Osteocyte (in vitro differentiated cells): ENCODE measurements around the gene ZCCHC24. TPM values are rescaled to one million over a fixed set of nuclear protein-coding genes. Genes with fewer than 3 reads are reported as not detected.
A peak's percentile ranks its signal among the peaks of the same experiment; 100 is the strongest.

Experiments used
- DNase-seq: peaks from one replicate; pipeline ENCODE4 v3.0.0; 2021; ENCODE audit warnings: mixed read lengths; ENCODE audit not compliant: unreplicated experiment; ENCODE audit errors: extremely low spot score
- H3K27ac Mint-ChIP-seq: one replicate; pipeline ENCODE4 v1.8.0; 2021; ENCODE audit warnings: mild to moderate bottlenecking, mixed read lengths; ENCODE audit not compliant: unreplicated experiment
- H3K27me3 Mint-ChIP-seq: one replicate; pipeline ENCODE4 v1.8.0; 2021; ENCODE audit warnings: mixed read lengths; ENCODE audit not compliant: unreplicated experiment
- H3K36me3 Mint-ChIP-seq: one replicate; pipeline ENCODE4 v1.8.0; 2021; ENCODE audit warnings: mixed read lengths; ENCODE audit not compliant: unreplicated experiment
- H3K4me1 Mint-ChIP-seq: one replicate; pipeline ENCODE4 v1.8.0; 2021; ENCODE audit warnings: mixed read lengths; ENCODE audit not compliant: unreplicated experiment
- H3K4me3 Mint-ChIP-seq: one replicate; pipeline ENCODE4 v1.8.0; 2021; ENCODE audit warnings: mild to moderate bottlenecking, moderate library complexity, mixed read lengths; ENCODE audit not compliant: unreplicated experiment
- H3K9me3 Mint-ChIP-seq: one replicate; pipeline ENCODE4 v1.8.0; 2021; ENCODE audit warnings: mixed read lengths; ENCODE audit not compliant: unreplicated experiment
- CTCF ChIP-seq: fragments of 200-600 bp; sonication (generic); IDR thresholded peaks from 2 replicates; pipeline ENCODE4 v1.5.0; 2021; ENCODE audit warnings: antibody characterized with exemption, mild to moderate bottlenecking, moderate library complexity
- total RNA-seq: library from RNA; stranded (reverse); gene quantifications from 2 replicates; pipeline ENCODE4 v1.2.1, GENCODE V29; 2021

ZCCHC24 gene
- total RNA-seq, 1 donor from 2014 or later, result 88.3 TPM

DNA sequence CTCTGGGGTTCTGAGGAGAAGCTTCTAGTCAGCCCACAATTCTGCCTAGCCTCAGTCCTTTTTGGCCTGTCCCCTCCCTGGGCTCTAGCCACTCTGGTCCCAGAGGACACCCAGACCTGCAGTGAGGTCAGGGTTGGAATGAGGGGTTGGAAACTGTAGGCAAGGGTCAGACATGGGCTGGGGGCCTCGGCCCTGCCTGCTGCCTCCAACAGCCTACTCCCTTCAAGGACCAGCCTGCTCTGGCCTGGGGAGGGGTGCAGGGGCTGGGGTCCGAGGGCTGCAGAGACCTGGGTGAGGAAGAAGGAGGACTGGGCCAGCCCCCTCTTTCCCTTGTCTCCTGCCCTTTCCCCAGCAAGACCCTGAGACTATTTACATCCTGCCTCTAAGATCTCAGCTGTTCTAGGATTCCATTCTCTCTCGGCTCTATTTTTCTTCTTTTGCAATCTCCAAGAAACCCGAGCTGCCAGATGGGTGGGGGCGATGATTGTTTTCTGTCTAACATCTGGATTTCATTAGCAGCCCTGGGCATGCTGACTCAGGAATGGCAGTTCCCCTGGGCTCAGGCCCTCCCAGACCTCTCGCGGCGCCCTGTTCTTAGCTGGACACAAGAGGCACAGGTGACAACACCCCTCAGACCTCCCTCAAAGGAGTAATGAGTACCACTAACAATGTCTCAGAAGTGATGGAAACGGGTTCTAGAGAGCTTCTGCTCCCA lies 23.1 kb downstream of the ZCCHC24 start:
- Mint-ChIP-seq H3K36me3 (peaks cover 54% of the 10 kb centered on the region), H3K4me3 (no peak overlapping the region), H3K27ac (peak overlapping the region; percentile 77), H3K9me3 (no peaks in the 10 kb centered on the region), H3K4me1 (peaks cover 70% of the 10 kb centered on the region), H3K27me3 (no peaks in the 10 kb centered on the region)
- DNase-seq, result peak; percentile 92
- TF ChIP-seq CTCF, result no peak

DNA sequence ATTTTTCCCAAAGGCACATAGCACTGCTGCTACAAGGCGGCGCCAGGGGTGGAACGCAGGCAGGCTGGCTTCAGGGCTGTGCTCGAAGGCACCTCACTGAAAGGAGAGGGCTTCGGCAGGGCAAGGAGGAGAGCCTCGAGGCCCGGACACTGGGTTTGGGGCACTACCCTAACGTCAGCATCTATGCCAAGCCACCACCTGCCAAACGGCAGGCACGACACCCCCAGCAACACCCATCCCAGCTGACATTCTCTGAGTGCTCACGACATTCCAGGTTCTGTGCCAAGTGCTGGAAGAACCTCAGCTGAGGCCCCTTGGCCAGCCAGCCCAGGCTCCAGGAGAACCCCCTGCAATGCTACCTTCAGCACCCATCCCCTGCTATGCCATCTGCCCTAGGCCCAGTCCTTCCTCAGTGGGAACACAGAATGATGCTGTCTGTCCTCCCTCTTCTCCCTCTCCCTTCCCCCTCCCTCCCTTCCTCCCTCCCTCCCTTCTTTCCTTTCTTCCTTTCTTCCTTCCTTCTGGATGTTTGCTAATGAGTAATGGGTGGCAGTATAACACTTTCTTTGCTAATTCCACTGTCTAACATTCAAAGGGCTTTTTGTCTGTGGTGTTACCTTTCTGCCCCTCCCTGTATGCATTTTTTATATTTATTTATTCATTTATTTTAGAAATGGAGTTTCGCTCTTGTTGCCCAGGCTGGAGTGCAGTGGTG lies 24.3 kb downstream of the ZCCHC24 start:
- H3K36me3 Mint-ChIP-seq, result peaks cover 53% of the 10 kb centered on the region
- no peak for TF ChIP-seq CTCF
- H3K4me1 Mint-ChIP-seq, result peaks cover 66% of the 10 kb centered on the region
- H3K27ac Mint-ChIP-seq, result no peak overlapping the region
- H3K9me3 Mint-ChIP-seq, result no peaks in the 10 kb centered on the region
- DNase-seq, result no peak
- no peak overlapping the region for H3K4me3 Mint-ChIP-seq
- no peaks in the 10 kb centered on the region for H3K27me3 Mint-ChIP-seq

DNA sequence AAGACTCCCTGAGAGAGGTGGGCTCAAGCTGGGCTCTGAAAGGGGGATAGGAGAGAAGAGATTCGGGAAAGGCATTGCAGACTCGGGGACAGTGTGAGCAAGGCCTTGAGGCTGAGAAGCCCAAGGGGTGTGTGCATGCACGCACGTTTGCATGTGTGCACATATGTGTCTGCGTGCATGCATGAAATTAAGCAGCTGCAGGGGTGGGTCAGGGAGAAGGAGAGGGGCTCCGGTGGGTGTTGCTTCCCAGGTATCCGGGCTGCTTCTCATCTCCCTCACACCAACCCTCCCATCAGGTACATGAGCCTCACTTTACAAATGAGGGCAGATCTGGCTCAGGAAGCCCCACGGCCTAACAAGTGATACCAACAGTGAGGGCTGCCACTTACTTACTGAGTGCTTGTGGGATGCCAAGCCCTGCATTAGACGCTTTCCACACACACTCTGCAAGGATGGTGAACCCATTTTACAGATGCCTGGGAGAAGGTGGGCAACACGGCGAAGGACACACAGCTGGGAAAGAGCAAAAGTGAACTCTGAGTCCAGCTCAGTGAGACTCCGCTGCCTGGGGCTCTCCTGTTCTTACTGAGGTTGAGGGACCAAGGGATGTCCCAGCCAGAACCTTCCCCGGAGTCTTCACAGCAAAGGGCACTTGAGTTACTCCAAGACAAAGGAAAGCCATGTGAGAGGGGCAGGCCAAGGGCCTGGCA lies 26.4 kb downstream of the ZCCHC24 start:
- Mint-ChIP-seq H3K27ac (no peak overlapping the region), H3K4me1 (peaks cover 64% of the 10 kb centered on the region), H3K27me3 (no peaks in the 10 kb centered on the region), H3K9me3 (no peaks in the 10 kb centered on the region), H3K4me3 (no peak overlapping the region), H3K36me3 (peaks cover 53% of the 10 kb centered on the region)
- no peak for DNase-seq
- no peak for TF ChIP-seq CTCF

DNA sequence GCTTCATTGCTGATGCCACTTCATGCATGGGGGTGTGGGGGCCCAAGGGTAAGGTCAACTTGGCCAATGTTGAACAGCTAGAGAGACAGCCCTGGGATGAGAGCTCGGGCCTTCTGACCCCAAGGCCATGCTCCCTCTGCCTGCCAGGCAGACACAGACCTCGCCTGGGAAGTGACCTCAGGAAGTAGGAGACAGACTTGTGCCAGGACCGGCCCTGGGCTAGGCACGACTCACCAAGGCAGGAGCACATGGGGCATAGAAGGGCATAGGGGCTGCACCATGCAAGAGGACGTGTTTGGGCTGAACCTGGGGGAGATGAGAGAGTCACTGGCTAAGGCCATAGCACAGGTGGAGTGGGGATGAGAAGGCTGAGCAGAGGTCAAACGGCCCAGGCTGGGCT lies 27.1 kb downstream of the ZCCHC24 start:
- Mint-ChIP-seq H3K36me3 (peaks cover 51% of the 10 kb centered on the region), H3K4me3 (no peak overlapping the region), H3K27ac (no peak overlapping the region), H3K9me3 (no peaks in the 10 kb centered on the region), H3K27me3 (no peaks in the 10 kb centered on the region), H3K4me1 (peaks cover 65% of the 10 kb centered on the region)
- no peak for TF ChIP-seq CTCF
- DNase-seq, result no peak

- peaks cover 55% of the 10 kb centered on the region for H3K36me3 Mint-ChIP-seq
- no peak for TF ChIP-seq CTCF
- H3K27me3 Mint-ChIP-seq, result no peaks in the 10 kb centered on the region
- H3K4me3 Mint-ChIP-seq, result no peak overlapping the region
- H3K4me1 Mint-ChIP-seq, result peaks cover 65% of the 10 kb centered on the region
- H3K9me3 Mint-ChIP-seq, result no peaks in the 10 kb centered on the region
- no peak overlapping the region for H3K27ac Mint-ChIP-seq
- DNase-seq, result no peak
Observed at GRCh38 chr10:79417731-79418130, 27.7 kb downstream of the ZCCHC24 start.
